Retinal pigment epithelial cell (primary cell): ENCODE results near the gene ACY1.

Experiments used
- DNase-seq: peaks from one replicate; pipeline ENCODE4 v3.0.0-alpha.2; 2010; ENCODE audit warnings: low read depth
- H3K4me3 ChIP-seq: 2 replicates; pipeline ENCODE4 v1.5.1; 2011; ENCODE audit warnings: mild to moderate bottlenecking, low read length, control low read depth, moderate library complexity
- CTCF ChIP-seq: conservative IDR thresholded peaks from 2 replicates; pipeline ENCODE4 v1.5.1; 2011; ENCODE audit warnings: low read depth, low read length, control low read depth, inconsistent platforms

ACY1 gene

GRCh38 chr3:51966922-51967383 is 16.4 kb upstream of the ACY1 start:
- H3K4me3 ChIP-seq = peak overlapping the region; percentile 81
- DNase-seq = no peak
- TF ChIP-seq CTCF = peak; percentile 5

- TF ChIP-seq CTCF = no peak
- no peak for DNase-seq
- H3K4me3 ChIP-seq = peak within 1 kb of the TSS; percentile 81
Measured at GRCh38 chr3:51967384-51968169, 15.8 kb upstream of the ACY1 start, which contains the start of gene PCBP4. Gene PCBP4 (minus strand): TSS chr3:51967454. CDS start chr3:51961240, 6,214 bp downstream.

- TF ChIP-seq CTCF = no peak
- peak overlapping the region; percentile 55 for H3K4me3 ChIP-seq
- DNase-seq = no peak
Measured at GRCh38 chr3:51968170-51968775, 15.1 kb upstream of the ACY1 start.

- H3K4me3 ChIP-seq = no peak overlapping the region
- no peak for DNase-seq
- TF ChIP-seq CTCF = no peak
Measured at GRCh38 chr3:51968883-51969678, 14.3 kb upstream of the ACY1 start.

- no peak overlapping the region for H3K4me3 ChIP-seq
- no peak for TF ChIP-seq CTCF
- no peak for DNase-seq
Measured at GRCh38 chr3:51969841-51970240, 13.5 kb upstream of the ACY1 start.

- peak; percentile 75 for DNase-seq
- no peak overlapping the region for H3K4me3 ChIP-seq
- TF ChIP-seq CTCF = no peak
Measured at GRCh38 chr3:51970606-51971300, 12.6 kb upstream of the ACY1 start.
